HepG2 (cell line): Measurements from ENCODE around the gene VPS25. TPM values are rescaled to one million over a fixed set of nuclear protein-coding genes. Genes with fewer than 3 reads are reported as not detected.

Source experiments
- ATF5 ChIP-seq: sonication (generic); formaldehyde crosslinking; IDR thresholded peaks from 2 replicates; pipeline ENCODE4 v1.4.0; 2020; ENCODE audit warnings: mild to moderate bottlenecking, low read depth, missing genetic modification reagents
- FOXO1 ChIP-seq: sonication (generic); formaldehyde crosslinking; IDR thresholded peaks from 2 replicates; pipeline ENCODE4 v1.4.0; 2020; ENCODE audit warnings: missing genetic modification reagents
- NFKBIZ ChIP-seq: IDR thresholded peaks from 2 replicates; pipeline ENCODE4 v1.6.1; 2018; ENCODE audit warnings: missing genetic modification reagents, missing compliant biosample characterization
- PPARG ChIP-seq: conservative IDR thresholded peaks from 2 replicates; pipeline ENCODE4 v1.6.1; 2016; ENCODE audit warnings: missing biosample characterization, missing genetic modification reagents
- PRPF4 ChIP-seq: fragments of 200-400 bp; formaldehyde crosslinking; IDR thresholded peaks from 2 replicates; pipeline ENCODE4 v1.6.1; 2016; ENCODE audit warnings: low read length, low read depth; ENCODE audit not compliant: poor library complexity, severe bottlenecking
- RBFOX2 ChIP-seq: fragments of 200-400 bp; formaldehyde crosslinking; IDR thresholded peaks from 2 replicates; pipeline ENCODE4 v1.6.1; 2017; ENCODE audit warnings: low read depth, mild to moderate bottlenecking, low read length
- ZBTB8A ChIP-seq: sonication (generic); formaldehyde crosslinking; IDR thresholded peaks from 2 replicates; pipeline ENCODE4 v1.4.0; 2020; ENCODE audit warnings: mild to moderate bottlenecking, low read depth, missing genetic modification reagents, borderline replicate concordance
- ZNF264 ChIP-seq: sonication (generic); formaldehyde crosslinking; IDR thresholded peaks from 2 replicates; pipeline ENCODE4 v1.4.0; 2020; ENCODE audit warnings: missing genetic modification reagents
- ZNF318 ChIP-seq: sonication (generic); formaldehyde crosslinking; IDR thresholded peaks from 2 replicates; pipeline ENCODE4 v1.4.0; 2020; ENCODE audit warnings: mild to moderate bottlenecking, missing genetic modification reagents
- ZNF441 ChIP-seq: sonication (generic); formaldehyde crosslinking; IDR thresholded peaks from 2 replicates; pipeline ENCODE4 v1.7.0; 2021; ENCODE audit warnings: missing genetic modification reagents, borderline replicate concordance
- ZNF883 ChIP-seq: sonication (generic); formaldehyde crosslinking; IDR thresholded peaks from 2 replicates; pipeline ENCODE4 v1.5.1; 2020; ENCODE audit warnings: mild to moderate bottlenecking, missing genetic modification reagents; ENCODE audit errors: not compliant biosample characterization
- ZZZ3 ChIP-seq: sonication (generic); formaldehyde crosslinking; IDR thresholded peaks from 2 replicates; pipeline ENCODE4 v1.4.0; 2020; ENCODE audit warnings: missing genetic modification reagents, mild to moderate bottlenecking, borderline replicate concordance
- polyA plus RNA-seq, 8 experiments: library from polyadenylated mRNA; depleted of rRNA in 3 of 8; stranded (reverse) in 7 of 8; unstranded in 1 of 8; fragments of >200 nt; fragmentation: Illumina TruSeq in 4 of 8; extraction: Trizol in 4 of 8; gene quantifications; 2 replicates each; pipeline versions ENCODE4 v1.2.1 to v1.2.3, GENCODE V29; 2011 to 2016; ENCODE audit warnings: low read depth in 4 of 8, missing spikeins in 1 of 8, mixed read lengths in 1 of 8; ENCODE audit not compliant: insufficient read depth in 1 of 8
- total RNA-seq, 5 experiments: library from RNA; depleted of rRNA; stranded (reverse); fragments of >200 nt; fragmentation: Illumina TruSeq; extraction: Trizol; gene quantifications; 2 replicates each; pipeline ENCODE4 v1.2.3, GENCODE V29; 2016; ENCODE audit warnings: low read depth in 1 of 5
- TF ChIP-seq, protein P1 (sequence below): sonication (generic); formaldehyde crosslinking; IDR thresholded peaks from 2 replicates; pipeline ENCODE4 v1.8.1; 2023; ENCODE audit warnings: mild to moderate bottlenecking, inconsistent platforms, moderate library complexity, missing genetic modification reagents, borderline replicate concordance
- TF ChIP-seq, protein P2 (sequence below): sonication (generic); formaldehyde crosslinking; IDR thresholded peaks from 2 replicates; pipeline ENCODE4 v1.4.0; 2020; ENCODE audit warnings: mild to moderate bottlenecking, missing genetic modification reagents, borderline replicate concordance

The VPS25 gene
- total and polyA plus RNA-seq, 2 of the 13 experiments (the other 11 are each of a cell fraction or from before 2014, with no cell fraction given) = 161 to 249 TPM

GRCh38 chr17:42759982-42760651, 13.1 kb upstream of the VPS25 start (continued):
- TF ChIP-seq ZZZ3 (CRISPR knock-in tag) (no peak), PPARG (CRISPR knock-in tag) (no peak), ZBTB8A (CRISPR knock-in tag) (no peak), ATF5 (no peak), PRPF4 (no peak), ZNF883 (CRISPR knock-in tag) (no peak), ZNF441 (CRISPR knock-in tag) (no peak), NFKBIZ (no peak), ZNF318 (CRISPR knock-in tag) (no peak), RBFOX2 (no peak), ZNF264 (CRISPR knock-in tag) (no peak), FOXO1 (peak; percentile 32; the same call in 1 of the 2 replicates)
- TF ChIP-seq, protein P1, sequence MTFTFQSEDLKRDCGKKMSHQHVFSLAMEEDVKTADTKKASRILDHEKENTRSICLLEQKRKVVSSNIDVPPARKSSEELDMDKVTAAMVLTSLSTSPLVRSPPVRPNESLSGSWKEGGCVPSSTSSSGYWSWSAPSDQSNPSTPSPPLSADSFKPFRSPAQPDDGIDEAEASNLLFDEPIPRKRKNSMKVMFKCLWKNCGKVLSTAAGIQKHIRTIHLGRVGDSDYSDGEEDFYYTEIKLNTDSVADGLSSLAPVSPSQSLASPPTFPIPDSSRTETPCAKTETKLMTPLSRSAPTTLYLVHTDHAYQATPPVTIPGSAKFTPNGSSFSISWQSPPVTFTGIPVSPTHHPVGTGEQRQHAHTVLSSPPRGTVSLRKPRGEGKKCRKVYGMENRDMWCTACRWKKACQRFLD (CRISPR knock-in tag) = no peak
- TF ChIP-seq, protein P2, sequence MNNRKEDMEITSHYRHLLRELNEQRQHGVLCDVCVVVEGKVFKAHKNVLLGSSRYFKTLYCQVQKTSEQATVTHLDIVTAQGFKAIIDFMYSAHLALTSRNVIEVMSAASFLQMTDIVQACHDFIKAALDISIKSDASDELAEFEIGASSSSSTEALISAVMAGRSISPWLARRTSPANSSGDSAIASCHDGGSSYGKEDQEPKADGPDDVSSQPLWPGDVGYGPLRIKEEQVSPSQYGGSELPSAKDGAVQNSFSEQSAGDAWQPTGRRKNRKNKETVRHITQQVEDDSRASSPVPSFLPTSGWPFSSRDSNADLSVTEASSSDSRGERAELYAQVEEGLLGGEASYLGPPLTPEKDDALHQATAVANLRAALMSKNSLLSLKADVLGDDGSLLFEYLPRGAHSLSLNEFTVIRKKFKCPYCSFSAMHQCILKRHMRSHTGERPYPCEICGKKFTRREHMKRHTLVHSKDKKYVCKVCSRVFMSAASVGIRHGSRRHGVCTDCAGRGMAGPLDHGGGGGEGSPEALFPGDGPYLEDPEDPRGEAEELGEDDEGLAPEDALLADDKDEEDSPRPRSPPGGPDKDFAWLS = 0 out of 2 replicates have a peak, but pooled peaks have one; percentile 87
